HG03045 (cell line): Measurements from ENCODE around the gene COL23A1.
"Not testable (repeated sequence)": the region's sequence is repeated elsewhere in the genome, so short reads cannot be mapped to it uniquely, and the experiment has no call there.

ENCODE experiments used
- ATAC-seq: cut with Tn5 transposase; IDR thresholded peaks from one replicate; pipeline ENCODE4 v1.9.1; 2021; ENCODE audit warnings: mild to moderate bottlenecking, moderate library complexity; ENCODE audit not compliant: unreplicated experiment

The COL23A1 gene

GRCh38 chr5:178589180-178590140 lies 733 bp downstream of the COL23A1 start:
- ATAC-seq = no peak

- no peak for ATAC-seq
These were observed 1.4 kb downstream of the COL23A1 start for GRCh38 chr5:178588769-178589168.

- no peak for ATAC-seq
These were observed 2.2 kb downstream of the COL23A1 start for GRCh38 chr5:178587763-178588611.

GRCh38 chr5:178586396-178586795 lies 3.8 kb downstream of the COL23A1 start:
- no peak for ATAC-seq

- not testable (repeated sequence) for ATAC-seq
These were observed 4.8 kb downstream of the COL23A1 start for GRCh38 chr5:178585421-178585820.

- no peak for ATAC-seq
These were observed 6.9 kb downstream of the COL23A1 start for GRCh38 chr5:178583279-178583678.

GRCh38 chr5:178582291-178582690 lies 7.9 kb downstream of the COL23A1 start:
- no peak for ATAC-seq

GRCh38 chr5:178581621-178582020 lies 8.6 kb downstream of the COL23A1 start:
- no peak for ATAC-seq

- no peak for ATAC-seq
These were observed 9.8 kb downstream of the COL23A1 start for GRCh38 chr5:178580271-178580955.

- no peak for ATAC-seq
These were observed 12.2 kb downstream of the COL23A1 start for GRCh38 chr5:178577944-178578343.

- ATAC-seq = no peak
These were observed 12.8 kb downstream of the COL23A1 start for GRCh38 chr5:178577376-178577839.

GRCh38 chr5:178576591-178577351 lies 13.4 kb downstream of the COL23A1 start:
- ATAC-seq = no peak

- no peak for ATAC-seq
These were observed 17.0 kb downstream of the COL23A1 start for GRCh38 chr5:178573216-178573615.

- no peak for ATAC-seq
These were observed 17.6 kb downstream of the COL23A1 start for GRCh38 chr5:178572617-178573016.

GRCh38 chr5:178569485-178569884 lies 20.7 kb downstream of the COL23A1 start:
- ATAC-seq = no peak

GRCh38 chr5:178564811-178565550 lies 25.2 kb downstream of the COL23A1 start:
- ATAC-seq = no peak

GRCh38 chr5:178564397-178564796 lies 25.8 kb downstream of the COL23A1 start:
- no peak for ATAC-seq

GRCh38 chr5:178563621-178564020 lies 26.6 kb downstream of the COL23A1 start:
- no peak for ATAC-seq

- ATAC-seq = no peak
These were observed 28.4 kb downstream of the COL23A1 start for GRCh38 chr5:178561746-178562264.
